ENCODE results near the gene GPR161. TPM values are rescaled to one million over a fixed set of nuclear protein-coding genes. Genes with fewer than 3 reads are reported as not detected.

The GPR161 gene
- total and polyA plus RNA-seq, 2 donors from 2014 or later, result 1.4 to 4.2 TPM

Other genes starting within 250 kb of the GPR161 start
- gene ADCY10, start 222.8 kb downstream of the GPR161 start, total RNA-seq, result 0.22 TPM
- gene ADCY10, start 222.8 kb downstream of the GPR161 start, polyA plus RNA-seq (ENCODE audit: insufficient read depth, low read depth, low replicate concordance), result 0.28 TPM
- 58.8 TPM for gene DCAF6, start 200.2 kb downstream of the GPR161 start, total RNA-seq
- gene DCAF6, start 200.2 kb downstream of the GPR161 start, polyA plus RNA-seq (ENCODE audit: insufficient read depth, low read depth, low replicate concordance), result 30.8 TPM
- 127 TPM for gene MPC2, start 199.9 kb downstream of the GPR161 start, total RNA-seq
- gene MPC2, start 199.9 kb downstream of the GPR161 start, polyA plus RNA-seq (ENCODE audit: insufficient read depth, low read depth, low replicate concordance), result 445 TPM
- 26.3 TPM for gene TIPRL, start 42.0 kb upstream of the GPR161 start, total RNA-seq
- gene TIPRL, start 42.0 kb upstream of the GPR161 start, polyA plus RNA-seq (ENCODE audit: insufficient read depth, low read depth, low replicate concordance), result 20.7 TPM
- 89.3 TPM for gene SFT2D2, start 89.1 kb upstream of the GPR161 start, total RNA-seq
- gene SFT2D2, start 89.1 kb upstream of the GPR161 start, polyA plus RNA-seq (ENCODE audit: insufficient read depth, low read depth, low replicate concordance), result 7.4 TPM
- gene TBX19, start 143.9 kb upstream of the GPR161 start, total RNA-seq, result 2.0 TPM
- gene TBX19, start 143.9 kb upstream of the GPR161 start, polyA plus RNA-seq (ENCODE audit: insufficient read depth, low read depth, low replicate concordance), result 1.6 TPM